Heart right ventricle (tissue), 16 donors: Measurements from ENCODE around the gene HPSE. TPM values are rescaled to one million over a fixed set of nuclear protein-coding genes. Genes with fewer than 3 reads are reported as not detected.

Experiments
- ATAC-seq, 8 donors: fragments of 200-7000 bp; cut with Tn5 transposase; one replicate each; pipeline ENCODE4 v1.9.1; 2020; ENCODE audit warnings: mild to moderate bottlenecking in 8 of 8, moderate library complexity in 8 of 8, moderate number of reproducible peaks in 1 of 8
- DNase-seq, 2 donors: peaks; one replicate each; pipeline ENCODE4 v3.0.0-alpha.2; 2020
- H3K27ac ChIP-seq, 10 donors: fragments of 200-600 bp; sonication (generic) in 2 of 10; one replicate each; pipeline versions ENCODE4 v1.5.0 to v1.8.0; 2020 to 2022; ENCODE audit warnings: mild to moderate bottlenecking in 3 of 10
- H3K27me3 ChIP-seq, 7 donors: fragments of 200-600 bp; one replicate each; pipeline ENCODE4 v1.8.0; 2021 to 2022; ENCODE audit warnings: mild to moderate bottlenecking in 2 of 7
- H3K36me3 ChIP-seq, 9 donors: fragments of 200-600 bp; sonication (generic) in 1 of 9; one replicate each; pipeline versions ENCODE4 v1.5.0 to v1.8.0; 2020 to 2022; ENCODE audit warnings: mild to moderate bottlenecking in 2 of 9
- H3K4me1 ChIP-seq, 9 donors: fragments of 200-600 bp; sonication (generic) in 1 of 9; one replicate each; pipeline versions ENCODE4 v1.5.0 to v1.8.0; 2020 to 2022; ENCODE audit warnings: mild to moderate bottlenecking in 4 of 9
- H3K4me3 ChIP-seq, 10 donors: fragments of 200-600 bp; sonication (generic) in 2 of 10; one replicate each; pipeline versions ENCODE4 v1.5.0 to v1.8.0; 2020 to 2022; ENCODE audit warnings: mild to moderate bottlenecking in 7 of 10, moderate library complexity in 2 of 10
- H3K9me3 ChIP-seq, 11 donors: fragments of 200-600 bp in 10 of 11; sonication (generic) in 2 of 11; one replicate each; pipeline versions ENCODE4 v1.5.0 to v1.8.0; 2013 to 2022; ENCODE audit warnings: mild to moderate bottlenecking in 2 of 11, control low read depth in 1 of 11, moderate library complexity in 1 of 11
- WGBS, 2 donors: extraction: QIAGEN DNeasy Blood & Tissue Kit; methylation state at CpG; one replicate each; pipeline ENCODE4 v1.1.7; 2013; ENCODE audit warnings: inconsistent platforms in 1 of 2; 5-methylcytosine and 5-hydroxymethylcytosine counted together
- intact Hi-C, 10 donors: fragments of 100-400 bp; cut with DNase I; formaldehyde crosslinking; loops; one replicate each; pipeline versions ENCODE4 v1.11.1 to v1.14.2; 2022
- polyA plus RNA-seq, 2 donors: library from polyadenylated mRNA; stranded (reverse); fragments of 200-250 nt; gene quantifications; one replicate each; pipeline ENCODE4 v1.2.3, GENCODE V29; 2013
- total RNA-seq, 10 donors: library from RNA; stranded (reverse); fragmentation: NEBNext Ultra II Directional in 3 of 10; extraction: Animal tissue kit (Norgen Biotek cat#: 25700) in 3 of 10; gene quantifications; one replicate each; pipeline versions ENCODE4 v1.2.1 to v1.2.4, GENCODE V29; 2021 to 2023
- TF ChIP-seq, protein P1 (sequence below), 9 donors: fragments of 200-600 bp; sonication (generic) in 2 of 9; IDR thresholded peaks; one replicate each; pipeline versions ENCODE4 v1.5.0 to v1.8.0; 2021 to 2022; ENCODE audit warnings: antibody characterized with exemption in 9 of 9, mild to moderate bottlenecking in 5 of 9, moderate library complexity in 1 of 9
- donor health status: Arrhythmogenic right ventricular cardiomyopathy.
- donor health status: ischemic (EF 13 %, LVEDD 7.1; RV severe dilation, severe dysfunction).
- donor health status: healthy with polysubstance abuse.
- donor health status: DM: no; HTN: yes; CAD: no.
- donor health status: DM: no; HTN: no; CAD: no.
- donor health status: ischemic (EF 25% LVEDD 6.9; RV normal size, moderate dysfunction).
- donor health status: ischemic (EF 25% LVEDD 5.7; RV mildly dilated, moderate dysfunction).
- donor health status: healthy.
- donor health status: DM: yes; HTN: yes; CAD: no.
- donor health status: Ischemic cardiomyopathy.
- donor health status: ischemic (EF 35%, LVEDD 5.7; RV mildly dilated, moderate dysfunction).
- donor health status: nonischemic (EF 11% LVEDD 7.7; RV severe dilation, severe dysfunction).
- donor health status: DM: yes; HTN: yes; CAD: no.
- donor health status: PGD.
- donor health status: ischemic (EF 29% LVEDD 5.4; RV normal size, mild dysfunction).
- donor health status: nonischemic (EF 23%, LVEDD 6.1; RV moderate dilation, normal function).

The HPSE gene
- total and polyA plus RNA-seq, 12 donors = 0.15 to 2.4 (median 0.39) TPM

DNA sequence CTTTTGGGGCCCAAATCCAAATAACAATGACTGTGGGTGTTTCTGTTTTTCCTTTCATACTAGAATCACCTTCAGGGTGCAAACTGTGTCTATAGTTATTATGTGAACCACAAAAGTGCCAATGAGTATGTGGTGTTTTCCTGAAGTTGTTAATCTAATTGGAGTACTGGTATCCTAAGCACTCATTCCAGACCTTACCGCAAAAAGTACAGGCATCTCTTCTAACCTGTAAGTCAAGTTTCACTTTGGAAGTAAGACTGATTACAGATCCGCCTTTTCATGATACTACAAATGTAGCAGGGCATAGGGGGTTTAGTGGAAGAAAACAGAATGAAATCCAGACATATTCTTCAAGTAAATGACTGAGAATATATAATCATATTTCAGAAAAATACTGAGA, 66.2 kb downstream of the HPSE start:
- H3K9me3 ChIP-seq = no peaks in the 10 kb centered on the region
- intact Hi-C loops = no loop called here
- H3K36me3 ChIP-seq = peaks cover 0 to 96% (median 9%) of the 10 kb centered on the region in 9 donors
- 47 to 50% methylated on average over 2 of the region's 2 CpGs for WGBS, 2 donors
- H3K27ac ChIP-seq = no peak overlapping the region
- TF ChIP-seq, protein P1, sequence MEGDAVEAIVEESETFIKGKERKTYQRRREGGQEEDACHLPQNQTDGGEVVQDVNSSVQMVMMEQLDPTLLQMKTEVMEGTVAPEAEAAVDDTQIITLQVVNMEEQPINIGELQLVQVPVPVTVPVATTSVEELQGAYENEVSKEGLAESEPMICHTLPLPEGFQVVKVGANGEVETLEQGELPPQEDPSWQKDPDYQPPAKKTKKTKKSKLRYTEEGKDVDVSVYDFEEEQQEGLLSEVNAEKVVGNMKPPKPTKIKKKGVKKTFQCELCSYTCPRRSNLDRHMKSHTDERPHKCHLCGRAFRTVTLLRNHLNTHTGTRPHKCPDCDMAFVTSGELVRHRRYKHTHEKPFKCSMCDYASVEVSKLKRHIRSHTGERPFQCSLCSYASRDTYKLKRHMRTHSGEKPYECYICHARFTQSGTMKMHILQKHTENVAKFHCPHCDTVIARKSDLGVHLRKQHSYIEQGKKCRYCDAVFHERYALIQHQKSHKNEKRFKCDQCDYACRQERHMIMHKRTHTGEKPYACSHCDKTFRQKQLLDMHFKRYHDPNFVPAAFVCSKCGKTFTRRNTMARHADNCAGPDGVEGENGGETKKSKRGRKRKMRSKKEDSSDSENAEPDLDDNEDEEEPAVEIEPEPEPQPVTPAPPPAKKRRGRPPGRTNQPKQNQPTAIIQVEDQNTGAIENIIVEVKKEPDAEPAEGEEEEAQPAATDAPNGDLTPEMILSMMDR (IDR thresholded peaks at IDR 0.05) = no peak
- no peaks in the 10 kb centered on the region for H3K27me3 ChIP-seq
- no peak overlapping the region for H3K4me3 ChIP-seq
- peaks cover 0 to 30% (median 0%) of the 10 kb centered on the region in 9 donors for H3K4me1 ChIP-seq
- ATAC-seq (no peak), DNase-seq (no peak)

DNA sequence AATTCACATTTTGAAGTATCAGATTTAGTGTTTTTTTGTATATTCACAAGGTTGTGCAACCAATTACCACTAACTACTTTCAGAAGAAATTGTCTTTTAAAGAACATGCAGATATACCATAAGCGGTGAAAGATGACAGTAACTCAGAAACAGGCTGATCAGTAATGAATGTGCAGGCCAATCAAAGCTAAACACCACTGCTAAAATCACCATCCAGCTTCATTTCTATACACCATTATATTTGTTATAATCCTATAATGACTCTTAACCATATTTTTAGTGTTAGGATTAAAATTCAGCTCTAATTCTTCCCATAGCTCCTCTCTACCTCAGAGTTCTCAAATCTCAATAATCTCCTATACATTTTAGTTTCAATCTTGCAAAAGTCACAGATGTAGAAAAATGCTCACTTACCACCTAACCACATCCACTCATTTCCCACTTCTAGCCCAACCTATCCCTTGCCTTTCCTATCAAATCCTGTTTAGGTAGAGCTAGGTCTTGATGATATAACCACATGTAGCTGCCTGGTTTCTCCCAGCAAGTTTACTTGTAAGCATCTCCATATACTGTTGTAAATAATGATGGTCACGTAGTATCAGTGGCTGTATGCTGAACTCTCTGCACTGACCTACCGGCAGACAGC, 66.7 kb downstream of the HPSE start:
- Histone ChIP-seq H3K9me3 (no peaks in the 10 kb centered on the region), H3K4me1 (peaks cover 0 to 28% (median 0%) of the 10 kb centered on the region in 9 donors), H3K27me3 (no peaks in the 10 kb centered on the region), H3K27ac (no peak overlapping the region), H3K4me3 (no peak overlapping the region), H3K36me3 (peaks cover 0 to 96% (median 9%) of the 10 kb centered on the region in 9 donors)
- TF ChIP-seq, protein P1 (IDR thresholded peaks at IDR 0.05) = no peak
- ATAC-seq = no peak
- intact Hi-C loops = no loop called here
- 96 to 98% methylated on average over 3 of the region's 3 CpGs for WGBS, 2 donors
- DNase-seq = no peak

DNA sequence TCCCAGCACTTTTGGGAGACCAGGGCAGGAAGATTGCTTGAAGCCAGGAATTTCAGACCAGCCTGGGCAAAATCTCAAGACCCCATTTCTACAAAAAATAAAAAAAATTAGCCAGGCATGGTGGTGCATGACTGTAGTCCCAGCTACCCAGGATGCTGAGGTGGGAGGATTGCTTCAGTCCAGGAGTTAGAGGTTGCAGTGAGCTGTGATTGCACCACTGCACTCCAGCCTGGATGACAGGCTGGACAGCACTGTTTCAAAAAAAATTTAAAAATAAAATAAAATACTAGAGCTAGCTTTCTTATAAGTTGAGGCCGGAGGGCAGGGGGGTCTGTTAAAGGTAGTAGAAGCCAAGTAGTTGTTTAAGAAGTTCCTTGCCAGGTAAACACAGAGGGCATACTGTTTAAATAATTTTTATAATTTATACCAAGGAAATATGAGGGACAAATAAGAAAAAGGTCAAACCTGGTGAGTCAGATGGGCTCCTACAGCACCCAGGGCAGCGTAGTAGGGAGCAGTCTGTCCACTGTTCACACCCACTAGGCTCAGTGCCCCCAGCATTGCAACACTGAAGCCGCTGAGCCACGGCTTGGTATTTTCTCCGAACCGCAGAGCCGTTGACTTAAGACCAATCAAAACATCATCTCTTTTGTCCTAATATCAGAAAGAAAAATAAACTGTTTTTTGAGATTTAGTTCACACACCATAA, 67.4 kb downstream of the HPSE start:
- intact Hi-C loops = no loop called here
- no peak for ATAC-seq
- Histone ChIP-seq H3K9me3 (no peaks in the 10 kb centered on the region), H3K27me3 (no peaks in the 10 kb centered on the region), H3K4me3 (no peak overlapping the region), H3K36me3 (peaks cover 0 to 96% (median 9%) of the 10 kb centered on the region in 9 donors), H3K4me1 (peaks cover 0 to 23% (median 0%) of the 10 kb centered on the region in 9 donors), H3K27ac (no peak overlapping the region)
- no peak for DNase-seq
- TF ChIP-seq, protein P1 (IDR thresholded peaks at IDR 0.05) = no peak
- 90 to 91% methylated on average over 7 of the region's 7 CpGs for WGBS, 2 donors

DNA sequence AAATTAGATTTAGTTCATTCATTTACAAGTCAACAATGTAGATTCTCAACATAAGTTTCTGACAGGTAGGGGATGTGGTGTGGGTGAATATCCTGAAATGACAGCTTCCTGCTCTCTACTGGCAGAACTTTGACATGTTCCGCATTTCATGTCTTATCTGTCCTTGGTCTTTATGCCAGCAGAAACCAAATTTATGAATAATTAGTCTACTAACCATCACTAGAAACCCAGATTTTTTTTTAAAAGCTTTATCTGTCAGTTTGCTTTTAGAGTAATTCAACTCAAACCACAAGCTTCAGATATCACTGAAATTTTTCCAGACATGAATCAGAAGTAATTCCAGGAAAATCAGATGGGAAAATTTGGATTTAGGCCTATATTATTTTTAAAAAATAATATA, 68.0 kb downstream of the HPSE start:
- WGBS, 2 donors = 86 to 94% methylated on average over 1 of the region's 1 CpG
- TF ChIP-seq, protein P1 (IDR thresholded peaks at IDR 0.05) = no peak
- H3K27me3 ChIP-seq = no peaks in the 10 kb centered on the region
- intact Hi-C loops = no loop called here
- H3K9me3 ChIP-seq = no peaks in the 10 kb centered on the region
- ATAC-seq = no peak
- peaks cover 0 to 96% (median 8%) of the 10 kb centered on the region in 9 donors for H3K36me3 ChIP-seq
- H3K4me1 ChIP-seq = peaks cover 0 to 23% (median 0%) of the 10 kb centered on the region in 9 donors
- H3K27ac ChIP-seq = no peak overlapping the region
- DNase-seq = no peak
- no peak overlapping the region for H3K4me3 ChIP-seq
